HG02798 (cell line): Measurements from ENCODE around the gene PRPF19.

Experiments used
- ATAC-seq: cut with Tn5 transposase; IDR thresholded peaks from one replicate; pipeline ENCODE4 v1.9.1; 2021; ENCODE audit warnings: mild to moderate bottlenecking; ENCODE audit not compliant: unreplicated experiment, poor library complexity

The PRPF19 gene

GRCh38 chr11:60939301-60939700 lies 32.9 kb upstream of the PRPF19 start:
- no peak for ATAC-seq

- no peak for ATAC-seq
Measured at GRCh38 chr11:60938500-60938899, 32.1 kb upstream of the PRPF19 start.

DNA sequence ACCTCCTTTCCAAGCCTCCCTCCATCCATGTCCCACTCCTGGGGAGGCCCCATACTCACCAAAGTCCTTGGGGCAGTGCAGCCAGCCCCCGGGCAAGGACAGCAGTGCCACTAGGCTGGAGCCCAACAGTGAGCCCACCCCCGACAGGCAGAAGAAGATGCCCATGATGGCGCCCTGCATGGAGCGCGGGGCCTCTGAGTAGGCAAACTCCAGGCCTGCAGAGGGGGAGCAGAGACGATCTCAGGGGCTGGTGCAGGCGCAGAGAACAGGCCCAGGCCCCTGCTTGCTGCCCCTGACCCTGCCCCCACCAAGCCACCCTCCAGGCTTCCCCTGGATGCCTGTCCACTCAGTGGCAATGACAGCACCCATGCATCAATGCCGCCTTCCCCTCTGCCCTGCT lies 31.4 kb upstream of the PRPF19 start:
- no peak for ATAC-seq

GRCh38 chr11:60937144-60937527 lies 30.8 kb upstream of the PRPF19 start:
- no peak for ATAC-seq

- ATAC-seq = no peak
Measured at GRCh38 chr11:60936467-60937143, 30.2 kb upstream of the PRPF19 start.

GRCh38 chr11:60935676-60936442 lies 29.5 kb upstream of the PRPF19 start:
- no peak for ATAC-seq

- no peak for ATAC-seq
Measured at GRCh38 chr11:60934790-60935605, 28.6 kb upstream of the PRPF19 start.

DNA sequence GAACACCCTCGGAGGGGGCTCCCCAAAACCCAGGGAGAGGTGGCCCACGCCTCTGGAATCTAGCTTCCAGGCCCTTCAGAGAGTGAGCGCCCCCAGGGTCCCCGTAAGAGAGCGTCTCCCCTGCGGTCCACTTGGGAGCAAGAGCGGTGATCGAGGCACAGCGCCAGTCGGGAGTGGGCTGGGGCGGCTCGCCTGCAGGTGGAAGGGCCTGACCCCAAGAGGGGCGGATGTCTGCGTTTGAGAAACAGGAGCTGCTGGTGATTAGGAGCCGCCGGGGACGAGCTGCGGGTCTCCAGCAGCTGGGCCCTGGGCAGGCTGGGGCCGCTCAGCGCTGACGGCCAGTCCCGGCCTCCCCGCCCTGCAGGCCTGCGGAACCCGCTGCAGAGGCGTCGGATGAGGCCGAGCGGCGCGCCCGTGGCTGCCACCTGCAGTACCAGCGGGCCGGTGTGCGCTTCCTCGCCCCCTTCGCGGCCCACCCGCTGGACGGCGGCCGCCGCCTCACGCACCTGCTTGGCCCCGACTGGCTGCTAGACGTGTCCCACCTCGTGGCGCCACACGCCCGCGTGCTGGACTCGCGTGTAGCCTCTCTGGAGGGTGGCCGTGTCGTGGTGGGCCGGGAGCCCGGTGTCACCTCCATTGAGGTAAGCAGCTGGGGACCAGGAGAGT lies 27.9 kb upstream of the PRPF19 start:
- ATAC-seq = no peak

GRCh38 chr11:60933416-60934123 lies 27.2 kb upstream of the PRPF19 start:
- no peak for ATAC-seq

DNA sequence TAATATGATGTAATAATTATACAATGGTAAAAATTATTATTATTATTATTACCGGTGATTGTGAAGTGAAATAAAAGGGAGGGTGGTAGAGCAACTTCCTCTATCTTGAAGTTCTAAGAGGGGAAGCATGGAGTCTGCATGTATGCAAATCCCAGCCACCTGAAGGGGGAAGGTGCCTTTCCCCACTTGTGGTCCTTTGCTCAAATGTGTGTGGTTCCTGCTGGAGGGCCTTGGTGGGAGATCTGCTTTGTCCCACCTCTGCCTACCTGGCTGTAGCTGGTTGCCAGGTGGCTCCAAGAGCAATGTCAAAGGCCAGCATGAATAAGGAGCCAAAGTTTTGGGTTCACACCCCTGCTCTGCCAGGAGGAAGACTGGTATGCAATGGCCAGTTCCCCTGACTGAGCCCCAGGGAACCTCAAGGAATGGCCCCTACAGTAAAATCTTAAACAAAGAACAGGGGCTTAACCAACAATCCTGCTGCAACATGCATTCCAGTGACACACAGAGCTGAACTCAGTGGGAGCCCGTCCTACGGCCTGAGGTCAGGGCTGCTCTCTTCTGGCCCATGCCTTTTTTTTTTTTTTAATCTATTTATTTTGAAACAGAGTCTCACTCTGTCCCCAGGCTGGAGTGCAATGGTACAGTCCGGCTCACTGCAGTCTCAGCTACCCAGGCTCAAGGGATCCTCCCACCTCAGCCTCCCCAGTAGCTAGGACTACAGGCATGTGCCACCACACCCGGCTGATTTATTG lies 26.4 kb upstream of the PRPF19 start:
- no peak for ATAC-seq

GRCh38 chr11:60931917-60932316 lies 25.5 kb upstream of the PRPF19 start:
- ATAC-seq = no peak

- no peak for ATAC-seq
Measured at GRCh38 chr11:60930394-60930793, 24.0 kb upstream of the PRPF19 start.

DNA sequence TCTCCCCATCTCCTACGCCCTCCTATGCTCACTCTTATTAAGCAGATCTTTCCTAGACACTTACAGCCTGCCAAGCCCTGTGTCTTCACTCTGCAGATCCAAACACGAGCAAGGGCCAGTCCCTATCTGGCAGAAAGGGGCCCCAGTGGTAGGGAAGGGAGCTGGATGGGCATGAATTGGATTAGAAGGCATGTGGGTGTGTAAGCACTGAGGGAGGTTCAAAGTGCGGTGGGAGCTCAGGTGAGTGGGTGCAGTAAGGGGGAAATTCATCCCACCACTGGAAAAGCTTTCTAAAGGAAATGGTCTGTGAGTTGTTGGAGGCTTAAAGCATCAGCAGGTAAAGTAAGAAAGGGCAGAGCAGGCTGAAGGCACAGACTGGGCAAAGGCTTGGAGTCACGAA lies 23.4 kb upstream of the PRPF19 start:
- no peak for ATAC-seq

- ATAC-seq = no peak
Measured at GRCh38 chr11:60928563-60929001, 22.2 kb upstream of the PRPF19 start.

- no peak for ATAC-seq
Measured at GRCh38 chr11:60927600-60927999, 21.2 kb upstream of the PRPF19 start.

GRCh38 chr11:60927061-60927592 lies 20.7 kb upstream of the PRPF19 start:
- ATAC-seq = no peak

GRCh38 chr11:60926500-60926899 lies 20.1 kb upstream of the PRPF19 start:
- no peak for ATAC-seq

- no peak for ATAC-seq
Measured at GRCh38 chr11:60925868-60926267, 19.5 kb upstream of the PRPF19 start.
